Right lobe of liver (tissue), 6 donors: Measurements from ENCODE around the gene RBSN. TPM values are rescaled to one million over a fixed set of nuclear protein-coding genes. Genes with fewer than 3 reads are reported as not detected.

Experiments
- ATAC-seq, 4 donors: fragments of 200-7000 bp; cut with Tn5 transposase; one replicate each; pipeline ENCODE4 v1.9.1; 2020; ENCODE audit warnings: mild to moderate bottlenecking in 4 of 4, moderate library complexity in 4 of 4
- DNase-seq, 3 donors: peaks; one replicate each; pipeline ENCODE4 v3.0.0-alpha.2; 2020
- H3K27ac ChIP-seq, 3 donors: fragments of 200-600 bp; one replicate each; pipeline ENCODE4 v1.8.0; 2022
- H3K27me3 ChIP-seq, 2 donors: fragments of 200-600 bp; one replicate each; pipeline ENCODE4 v1.8.0; 2022
- H3K36me3 ChIP-seq, 4 donors: fragments of 200-600 bp; sonication (generic) in 1 of 4; one replicate each; pipeline versions ENCODE4 v1.5.1 to v1.8.0; 2017 to 2022; ENCODE audit warnings: control low read depth in 1 of 4
- H3K4me1 ChIP-seq, 4 donors: fragments of 200-600 bp; sonication (generic) in 1 of 4; one replicate each; pipeline versions ENCODE4 v1.5.1 to v1.8.0; 2017 to 2022; ENCODE audit warnings: control low read depth in 1 of 4
- H3K4me3 ChIP-seq, 3 donors: fragments of 200-600 bp; one replicate each; pipeline ENCODE4 v1.8.0; 2022
- H3K9me3 ChIP-seq, 4 donors: fragments of 200-600 bp; sonication (generic) in 1 of 4; one replicate each; pipeline versions ENCODE4 v1.5.1 to v1.8.0; 2017 to 2022; ENCODE audit warnings: control low read depth in 1 of 4
- POLR2A ChIP-seq: fragments of 450-650 bp; IDR thresholded peaks from one replicate; pipeline ENCODE4 v1.6.1; 2017; ENCODE audit warnings: antibody characterized with exemption, mild to moderate bottlenecking
- WGBS: methylation state at CpG from one replicate; pipeline ENCODE4 v1.1.6; 2018; ENCODE audit warnings: low coverage, low lambda C conversion rate; ENCODE audit not compliant: insufficient coverage; ENCODE audit errors: missing lambda C conversion rate; 5-methylcytosine and 5-hydroxymethylcytosine counted together
- intact Hi-C, 2 donors: fragments of 100-400 bp; cut with DNase I; formaldehyde crosslinking; loops; one replicate each; pipeline versions ENCODE4 v1.11.2 to v1.14.1; 2022
- total RNA-seq, 6 experiments: library from RNA; depleted of rRNA in 2 of 6; stranded (reverse); fragments of >200 nt in 2 of 6; fragmentation: NEBNext Ultra II Directional in 3 of 6; extraction: Animal tissue kit (Norgen Biotek cat#: 25700) in 3 of 6; gene quantifications; one replicate each; pipeline versions ENCODE4 v1.1.0 to v1.2.4, GENCODE V29; 2016 to 2023
- TF ChIP-seq, protein P1 (sequence below), 4 donors: fragments of 200-600 bp in 3 of 4; fragments of 450-650 bp in 1 of 4; IDR thresholded peaks; one replicate each; pipeline versions ENCODE4 v1.5.1 to v1.8.0; 2016 to 2022; ENCODE audit warnings: antibody characterized with exemption in 4 of 4, mild to moderate bottlenecking in 2 of 4
- donor health status: DM: no; HTN: yes; CAD: no.
- donor health status: DM: no; HTN: no; CAD: no.
- donor health status: DM: no; HTN: no; CAD: no.
- donor health status: DM: no; HTN: yes; CAD: no.
- donor health status: DM: no; HTN: yes; CAD: no.

RBSN gene
- total RNA-seq, 6 experiments from 2014 or later, result 10.5 to 13.9 (median 11.5) TPM

DNA sequence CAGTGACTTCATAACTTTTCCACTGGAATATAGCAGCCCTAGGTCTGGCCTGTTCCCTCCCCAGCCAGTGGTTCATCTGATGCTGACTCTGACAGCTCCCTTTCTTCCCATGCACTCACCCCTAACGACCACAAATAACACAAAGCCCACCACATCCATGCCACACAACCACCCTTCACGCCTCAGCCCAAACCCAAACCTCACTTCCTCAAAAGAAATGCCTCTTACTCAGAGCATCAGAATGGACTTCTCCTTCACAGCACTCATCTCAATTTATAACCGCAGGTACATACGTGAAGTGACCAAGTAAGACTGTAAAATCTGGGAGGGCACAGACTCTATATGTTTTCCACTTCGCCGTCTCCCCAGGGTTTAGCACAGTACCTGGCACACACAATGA is 1.1 kb downstream of the RBSN start:
- 47% methylated on average over 6 of the region's 6 CpGs for WGBS
- DNase-seq (no peak), ATAC-seq (no peak)
- Histone ChIP-seq H3K27me3 (no peaks in the 10 kb centered on the region), H3K4me3 (peak overlapping the region; percentile 64 to 75 (median 66)), H3K9me3 (no peaks in the 10 kb centered on the region), H3K36me3 (peaks cover 0 to 25% (median 8%) of the 10 kb centered on the region in 4 donors), H3K27ac (no peak overlapping the region), H3K4me1 (peaks cover 0 to 23% (median 9%) of the 10 kb centered on the region in 4 donors)
- TF ChIP-seq, protein P1, sequence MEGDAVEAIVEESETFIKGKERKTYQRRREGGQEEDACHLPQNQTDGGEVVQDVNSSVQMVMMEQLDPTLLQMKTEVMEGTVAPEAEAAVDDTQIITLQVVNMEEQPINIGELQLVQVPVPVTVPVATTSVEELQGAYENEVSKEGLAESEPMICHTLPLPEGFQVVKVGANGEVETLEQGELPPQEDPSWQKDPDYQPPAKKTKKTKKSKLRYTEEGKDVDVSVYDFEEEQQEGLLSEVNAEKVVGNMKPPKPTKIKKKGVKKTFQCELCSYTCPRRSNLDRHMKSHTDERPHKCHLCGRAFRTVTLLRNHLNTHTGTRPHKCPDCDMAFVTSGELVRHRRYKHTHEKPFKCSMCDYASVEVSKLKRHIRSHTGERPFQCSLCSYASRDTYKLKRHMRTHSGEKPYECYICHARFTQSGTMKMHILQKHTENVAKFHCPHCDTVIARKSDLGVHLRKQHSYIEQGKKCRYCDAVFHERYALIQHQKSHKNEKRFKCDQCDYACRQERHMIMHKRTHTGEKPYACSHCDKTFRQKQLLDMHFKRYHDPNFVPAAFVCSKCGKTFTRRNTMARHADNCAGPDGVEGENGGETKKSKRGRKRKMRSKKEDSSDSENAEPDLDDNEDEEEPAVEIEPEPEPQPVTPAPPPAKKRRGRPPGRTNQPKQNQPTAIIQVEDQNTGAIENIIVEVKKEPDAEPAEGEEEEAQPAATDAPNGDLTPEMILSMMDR (IDR thresholded peaks at IDR 0.05), result no peak
- no peak for TF ChIP-seq POLR2A
- intact Hi-C loops, result no loop called here

DNA sequence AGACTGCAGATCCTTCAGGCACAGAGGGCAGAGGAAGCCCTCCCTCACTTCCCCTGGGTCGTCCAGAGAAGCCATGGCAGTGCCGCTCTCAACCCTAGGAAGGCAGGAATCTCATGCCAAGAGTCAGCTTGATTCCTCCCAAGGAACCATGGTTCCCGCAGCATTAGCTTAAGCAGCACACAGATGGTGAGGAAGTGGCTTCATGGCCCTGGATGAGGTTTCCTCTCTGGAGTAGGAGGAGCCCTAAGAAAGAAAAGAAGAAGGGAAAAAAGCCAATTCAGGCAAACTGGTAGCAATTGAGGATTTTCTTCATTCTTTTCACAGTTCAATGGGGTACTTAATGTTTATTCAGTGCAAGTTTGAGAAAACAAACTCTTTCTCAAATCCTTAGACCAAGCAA is 2.9 kb downstream of the RBSN start:
- no peak for DNase-seq
- peaks cover 0 to 29% (median 8%) of the 10 kb centered on the region in 4 donors for H3K36me3 ChIP-seq
- intact Hi-C loops, result no loop called here
- no peak overlapping the region for H3K27ac ChIP-seq
- no peaks in the 10 kb centered on the region for H3K27me3 ChIP-seq
- H3K4me1 ChIP-seq, result peaks cover 0 to 9% (median 4%) of the 10 kb centered on the region in 4 donors
- no peak for ATAC-seq
- TF ChIP-seq, protein P1 (IDR thresholded peaks at IDR 0.05), result no peak
- TF ChIP-seq POLR2A, result no peak
- no peak overlapping the region for H3K4me3 ChIP-seq
- WGBS, result 91% methylated on average over 3 of the region's 3 CpGs
- no peaks in the 10 kb centered on the region for H3K9me3 ChIP-seq

DNA sequence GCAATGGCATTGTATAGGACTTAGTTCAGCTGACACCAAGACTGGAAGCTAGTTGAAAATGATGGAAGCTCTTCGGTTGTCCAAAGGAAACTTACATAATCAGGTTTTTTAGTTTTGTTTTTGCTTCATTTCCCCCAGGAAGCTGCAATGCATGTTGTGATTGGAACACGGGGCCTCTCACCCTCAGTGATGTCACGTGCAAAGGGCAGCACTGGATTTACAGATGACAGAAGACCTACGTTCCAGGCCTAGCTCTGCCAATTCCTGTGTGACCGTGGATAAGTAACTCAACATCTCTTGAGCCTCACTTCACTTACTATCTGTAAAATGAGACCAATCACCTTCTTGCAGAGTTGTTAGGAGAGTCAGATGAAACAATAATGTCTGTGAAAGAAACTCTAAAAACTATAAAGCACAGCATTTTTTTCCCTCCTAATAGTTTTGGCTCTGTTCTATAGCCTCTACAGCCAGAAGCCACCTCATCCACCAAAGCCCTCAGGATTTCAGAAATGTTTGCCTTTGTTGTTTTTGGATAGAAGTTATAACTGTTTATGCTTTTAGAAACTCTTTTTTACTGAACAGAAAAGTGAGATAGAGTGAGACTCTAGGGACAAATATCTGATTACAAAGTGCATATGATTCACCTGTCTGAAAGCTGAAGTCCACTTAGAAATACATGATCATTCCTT is 4.6 kb downstream of the RBSN start:
- DNase-seq (no peak), ATAC-seq (no peak)
- no peaks in the 10 kb centered on the region for H3K27me3 ChIP-seq
- peaks cover 0 to 38% (median 8%) of the 10 kb centered on the region in 4 donors for H3K36me3 ChIP-seq
- H3K4me3 ChIP-seq, result no peak overlapping the region
- peaks cover 0 to 8% (median 2%) of the 10 kb centered on the region in 4 donors for H3K4me1 ChIP-seq
- H3K27ac ChIP-seq, result no peak overlapping the region
- H3K9me3 ChIP-seq, result no peaks in the 10 kb centered on the region
- WGBS, result 77% methylated on average over 4 of the region's 5 CpGs
- TF ChIP-seq, protein P1 (IDR thresholded peaks at IDR 0.05), result no peak
- no peak for TF ChIP-seq POLR2A
- intact Hi-C loops, result no loop called here

DNA sequence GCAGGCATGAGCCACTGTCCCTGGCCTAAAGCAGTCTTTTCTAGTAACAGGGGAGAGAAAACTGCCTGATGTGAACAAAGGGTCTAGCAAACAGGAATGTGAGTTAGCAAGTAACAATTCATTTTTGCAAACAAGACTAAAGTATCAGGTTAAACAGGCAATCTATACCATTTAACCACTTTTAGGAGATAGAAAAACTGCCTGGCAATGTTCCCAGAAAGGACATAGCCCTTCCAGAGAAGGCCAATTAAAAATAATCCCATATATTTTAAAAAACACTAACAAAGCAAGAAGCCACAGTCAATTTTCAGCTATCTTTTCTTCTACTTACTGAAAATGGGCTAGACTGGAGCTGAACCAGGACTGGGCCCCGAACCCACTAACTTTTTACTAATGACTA is 6.3 kb downstream of the RBSN start:
- Histone ChIP-seq H3K9me3 (no peaks in the 10 kb centered on the region), H3K4me3 (no peak overlapping the region), H3K27me3 (no peaks in the 10 kb centered on the region), H3K36me3 (peaks cover 0 to 49% (median 8%) of the 10 kb centered on the region in 4 donors), H3K4me1 (peaks cover 0 to 3% (median 0%) of the 10 kb centered on the region in 4 donors), H3K27ac (no peak overlapping the region)
- ATAC-seq, result no peak
- 94% methylated on average over 1 of the region's 1 CpG for WGBS
- no peak for DNase-seq
- TF ChIP-seq, protein P1 (IDR thresholded peaks at IDR 0.05), result no peak
- TF ChIP-seq POLR2A, result no peak
- intact Hi-C loops, result no loop called here
